GM19193 (cell line): Measurements from ENCODE around the gene PRSS56.

ENCODE experiments used
- POLR2A ChIP-seq: IDR thresholded peaks from 4 replicates; pipeline ENCODE4 v1.6.1; 2011; ENCODE audit not compliant: insufficient read depth, insufficient read length; ENCODE audit errors: extremely low read depth

The PRSS56 gene

DNA sequence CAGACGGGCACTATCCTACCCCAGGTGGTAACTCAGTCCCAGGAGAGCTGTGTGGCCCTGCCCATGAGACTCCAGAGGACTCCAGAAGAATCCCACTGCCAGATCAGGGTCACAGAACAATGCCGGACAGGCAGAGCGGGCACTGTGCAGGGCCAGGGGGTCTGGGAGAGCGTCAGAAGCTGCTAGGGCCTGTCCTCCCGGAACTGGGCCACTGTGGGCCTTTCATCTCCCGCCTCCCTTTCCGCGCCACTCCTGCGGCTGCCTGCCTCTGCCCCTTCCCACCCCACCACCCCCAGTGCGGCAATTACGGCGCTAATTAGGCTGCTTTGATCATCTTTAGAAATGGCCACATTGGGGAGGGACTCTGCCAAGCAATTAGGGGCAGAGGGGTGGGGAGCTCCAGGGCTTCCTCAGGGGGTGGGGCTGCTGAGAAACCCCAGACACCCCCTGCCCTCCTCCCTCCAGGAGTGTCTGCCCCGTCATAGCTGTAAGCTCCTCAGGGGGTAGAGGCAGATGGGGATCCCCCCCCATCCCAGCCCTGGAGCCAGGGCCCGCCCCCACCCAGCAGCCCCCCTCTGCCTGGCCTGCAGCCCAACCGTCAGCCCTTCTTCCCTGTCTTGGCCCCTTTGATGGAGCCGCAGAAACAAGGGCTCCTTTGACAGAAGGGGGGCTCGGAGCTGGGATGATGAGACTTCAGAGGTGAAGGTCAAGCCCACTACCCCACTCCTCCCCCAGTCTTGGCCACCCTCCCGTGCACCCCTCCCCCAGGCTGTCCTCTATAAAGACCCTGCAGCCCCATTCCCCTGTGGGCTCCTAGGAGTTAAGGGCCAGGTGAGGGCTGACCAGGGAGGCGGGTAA is at the start of gene PRSS56:
Gene PRSS56, plus strand, starts transcription at position 808 of the 858 bp plus-strand sequence. CDS start 211 bp downstream, outside the sequence.
- TF ChIP-seq POLR2A = no peak

DNA sequence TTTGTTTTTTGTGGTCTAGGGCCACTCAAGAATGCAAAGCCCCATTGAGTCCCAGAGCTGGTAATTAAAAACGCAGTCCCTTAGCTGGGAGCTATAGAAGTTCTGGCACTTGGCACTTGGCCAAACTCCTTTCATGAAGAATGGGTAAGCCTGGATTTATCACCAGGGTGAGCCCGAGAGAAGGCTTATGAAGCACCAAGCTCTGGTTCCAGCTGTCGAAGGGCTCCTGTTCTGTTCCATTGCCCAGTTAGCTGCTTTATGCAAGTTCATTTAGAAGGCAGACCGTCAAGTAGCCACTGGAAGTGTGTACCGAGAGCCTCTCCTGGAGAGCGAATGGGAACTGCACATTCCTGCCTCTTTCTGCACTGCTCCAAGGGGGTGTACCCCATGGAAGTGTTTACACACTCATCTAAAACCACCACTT is 46.7 kb upstream of the PRSS56 start:
- TF ChIP-seq POLR2A = no peak

DNA sequence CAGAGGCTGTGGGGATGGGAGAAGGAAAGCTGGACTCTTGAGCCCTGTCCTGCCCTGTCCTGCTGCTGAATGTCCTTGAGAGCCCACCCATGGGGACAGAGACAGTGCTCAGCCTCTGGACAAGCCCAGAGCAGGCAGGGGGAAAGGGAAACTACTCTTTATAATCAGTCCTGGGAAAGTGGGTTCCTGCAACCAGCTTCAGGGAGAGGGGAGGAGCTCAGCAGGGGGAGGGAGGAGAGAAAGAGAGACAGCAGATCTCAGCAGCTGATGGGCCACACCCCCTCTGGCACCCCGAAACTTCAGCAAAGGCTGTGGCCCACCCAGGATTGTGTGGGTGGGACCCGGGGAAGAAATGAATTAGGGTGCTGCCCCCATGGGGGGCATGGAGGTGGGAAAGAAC is 44.1 kb upstream of the PRSS56 start:
- TF ChIP-seq POLR2A = no peak

DNA sequence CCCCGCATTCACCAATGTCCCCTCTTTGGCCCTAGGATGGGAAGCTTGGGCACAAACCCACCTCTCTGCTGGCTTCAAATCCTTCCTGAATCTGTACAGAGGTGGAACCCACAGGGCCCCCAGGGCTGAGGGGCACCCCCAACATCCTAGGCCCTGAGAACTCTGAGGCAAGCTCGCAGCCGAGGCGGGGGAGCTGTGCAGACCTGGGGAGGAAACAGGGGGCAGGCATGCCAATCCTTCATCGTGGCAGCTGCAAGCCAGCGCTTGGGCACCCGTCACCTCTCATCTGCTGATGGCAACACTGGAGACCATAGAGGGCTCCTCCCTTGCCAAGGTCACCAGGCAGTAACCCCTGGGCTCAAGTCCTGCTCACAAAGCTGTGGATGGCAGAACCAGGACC is 43.4 kb upstream of the PRSS56 start:
- TF ChIP-seq POLR2A = no peak

DNA sequence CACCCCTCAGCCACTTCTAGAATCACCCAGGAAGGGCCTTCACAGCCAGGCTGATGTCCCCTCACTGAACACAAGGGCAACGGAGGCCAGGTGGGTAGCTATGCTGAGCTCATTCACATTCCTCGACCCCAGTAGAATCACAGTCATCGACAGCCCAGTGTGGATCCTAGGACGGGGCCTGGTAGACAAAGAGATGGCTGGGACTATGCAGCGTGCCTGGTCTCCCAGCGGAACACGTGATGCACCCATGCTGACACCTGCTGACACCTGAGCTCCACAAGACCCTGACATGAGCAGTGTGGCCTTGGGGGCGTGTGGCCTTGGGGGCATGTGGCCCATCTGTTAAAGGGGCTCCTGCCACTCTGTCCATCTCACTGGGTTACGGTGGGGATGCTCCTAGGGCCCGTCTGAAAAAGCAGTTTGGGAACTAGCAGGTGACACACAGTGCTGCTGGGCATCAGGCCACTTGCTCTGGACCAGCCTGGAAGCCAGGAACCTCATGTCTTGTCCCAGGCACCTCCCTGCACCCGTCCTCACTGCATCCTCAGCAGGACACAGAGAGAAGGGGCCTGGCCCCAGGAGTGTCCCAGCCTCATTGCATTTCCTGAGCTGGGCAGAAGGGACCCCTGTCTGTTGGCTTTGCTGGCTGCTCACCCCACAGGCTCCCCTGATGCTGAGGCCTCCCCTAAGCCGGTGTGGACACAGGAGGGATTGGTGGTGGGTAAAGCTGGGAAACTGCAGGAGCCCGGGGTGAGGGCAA is 42.3 kb upstream of the PRSS56 start:
- TF ChIP-seq POLR2A = no peak

DNA sequence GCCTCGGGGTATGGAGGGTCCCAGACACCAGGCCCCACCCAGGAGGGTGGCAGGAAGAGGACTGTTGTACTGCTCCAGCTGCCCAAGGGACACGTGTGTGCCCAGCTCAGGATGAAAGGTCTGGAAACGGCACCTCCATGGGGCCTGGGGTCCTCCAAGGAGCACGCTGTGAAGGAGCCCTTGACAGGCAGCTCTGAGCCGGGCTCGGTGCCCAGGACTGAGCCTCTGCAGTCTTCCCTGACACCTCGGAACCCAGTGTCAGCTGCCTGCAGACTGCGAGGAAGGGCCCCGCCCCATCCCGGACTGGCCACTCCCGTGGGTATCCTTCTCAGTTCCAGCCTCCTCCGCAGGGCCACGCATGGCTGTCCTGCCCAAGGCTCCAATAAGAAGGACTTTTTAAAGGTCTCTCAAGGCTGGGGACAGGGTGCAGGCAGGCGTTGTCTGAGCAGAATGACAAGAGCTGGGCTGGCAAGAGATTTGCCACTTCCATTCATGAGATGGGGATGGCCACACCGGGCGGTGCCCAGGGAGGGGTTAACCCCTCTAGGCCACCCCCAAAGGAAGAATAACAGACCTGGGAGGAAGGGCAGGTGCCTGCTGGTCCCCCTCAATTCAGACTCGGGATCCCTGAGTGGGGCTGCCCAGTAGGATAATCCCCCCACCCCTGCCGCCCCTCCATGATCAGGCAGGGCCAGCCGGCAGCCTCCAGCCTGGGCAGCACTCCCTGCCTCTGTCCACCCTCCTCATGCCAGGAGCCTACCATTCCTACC is 41.4 kb upstream of the PRSS56 start:
- TF ChIP-seq POLR2A = no peak

DNA sequence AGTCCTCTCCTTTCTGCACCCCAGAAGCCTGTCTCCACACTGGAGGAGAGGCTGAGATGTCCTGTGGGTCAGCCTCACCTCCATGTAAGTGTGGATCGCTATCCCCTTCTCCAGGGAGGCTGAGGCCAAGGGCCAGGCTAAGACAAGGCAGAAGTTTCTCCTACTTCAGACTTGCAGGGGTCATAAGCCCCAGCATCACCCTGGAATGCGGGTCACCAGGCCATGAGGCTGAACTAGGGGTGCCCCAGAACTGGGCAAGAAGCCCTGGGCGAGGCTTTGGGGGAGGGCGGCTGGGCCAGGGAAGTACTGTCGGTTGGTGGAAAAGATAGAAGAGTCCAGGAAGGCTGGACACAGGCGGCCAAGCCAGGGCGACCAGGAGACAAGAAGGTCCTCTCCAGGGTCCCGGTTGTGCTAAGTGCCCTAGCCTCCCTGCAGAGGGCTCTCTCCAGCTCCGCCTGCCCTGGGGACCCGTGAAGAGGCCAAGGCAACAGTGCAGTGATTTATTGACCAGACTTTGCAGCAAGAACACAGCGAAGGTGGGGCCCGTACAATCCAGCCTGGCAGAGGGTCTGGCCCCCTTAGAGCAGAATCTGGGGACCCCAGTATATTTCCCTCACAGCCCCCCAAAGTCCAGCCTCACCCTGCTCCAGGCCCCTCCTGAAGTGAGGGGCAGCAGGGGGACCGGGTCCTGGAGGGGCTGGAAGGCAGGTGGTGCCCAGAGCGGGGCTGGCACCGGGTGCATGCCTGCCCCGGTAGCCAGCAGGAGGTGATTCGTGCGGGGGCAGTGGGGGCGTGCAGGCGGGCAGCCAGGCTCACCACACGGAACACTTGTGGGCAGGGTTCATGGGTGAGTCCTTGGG is 40.6 kb upstream of the PRSS56 start:
- TF ChIP-seq POLR2A = no peak

DNA sequence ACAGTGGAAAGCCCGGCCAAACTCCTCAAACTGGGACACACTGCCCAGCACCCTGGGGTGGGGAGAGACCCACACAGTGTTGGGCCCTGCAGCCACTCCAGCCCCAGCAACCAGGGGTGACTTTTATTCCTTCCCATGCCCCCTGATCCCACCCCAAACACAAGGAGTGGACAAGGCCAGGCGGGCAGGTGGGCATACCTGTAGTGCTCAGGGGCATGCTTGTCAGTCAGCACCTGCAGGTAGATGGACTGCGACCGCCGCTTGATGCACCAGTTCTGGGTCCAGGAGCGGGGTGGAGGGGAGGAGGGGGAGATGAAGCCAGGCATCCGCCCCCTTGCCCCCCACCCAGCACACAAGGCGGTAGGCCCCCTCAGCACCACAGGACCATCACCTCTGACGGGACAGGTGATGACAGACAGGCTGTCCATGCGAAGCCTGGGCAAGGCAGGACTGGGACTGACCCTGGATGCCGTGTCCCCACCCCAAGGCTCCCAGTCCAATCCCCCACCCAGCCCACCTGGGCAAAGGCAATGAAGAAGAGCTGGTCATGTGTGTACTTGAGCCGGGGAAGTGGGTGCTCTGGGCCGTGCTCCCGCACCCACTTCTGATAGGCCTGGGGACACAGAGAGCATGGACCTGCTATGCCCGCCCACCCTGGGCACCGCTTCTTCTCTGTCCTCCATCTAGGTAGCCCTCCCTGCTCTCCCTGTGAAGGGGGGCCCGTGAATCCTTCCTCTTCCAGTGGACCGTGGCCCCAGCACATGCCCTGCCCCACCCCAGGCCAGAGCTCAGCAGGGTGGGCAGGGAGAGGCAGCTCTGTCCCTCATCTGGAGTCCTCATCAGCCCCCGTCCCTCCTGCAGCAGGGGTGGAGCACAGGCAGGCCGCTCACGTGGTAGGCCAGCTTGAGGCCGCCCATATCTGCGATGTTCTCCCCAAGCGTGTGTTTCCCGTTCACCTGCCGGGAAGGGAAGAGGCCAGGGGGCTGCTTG is 39.7 kb upstream of the PRSS56 start:
- no peak for TF ChIP-seq POLR2A

DNA sequence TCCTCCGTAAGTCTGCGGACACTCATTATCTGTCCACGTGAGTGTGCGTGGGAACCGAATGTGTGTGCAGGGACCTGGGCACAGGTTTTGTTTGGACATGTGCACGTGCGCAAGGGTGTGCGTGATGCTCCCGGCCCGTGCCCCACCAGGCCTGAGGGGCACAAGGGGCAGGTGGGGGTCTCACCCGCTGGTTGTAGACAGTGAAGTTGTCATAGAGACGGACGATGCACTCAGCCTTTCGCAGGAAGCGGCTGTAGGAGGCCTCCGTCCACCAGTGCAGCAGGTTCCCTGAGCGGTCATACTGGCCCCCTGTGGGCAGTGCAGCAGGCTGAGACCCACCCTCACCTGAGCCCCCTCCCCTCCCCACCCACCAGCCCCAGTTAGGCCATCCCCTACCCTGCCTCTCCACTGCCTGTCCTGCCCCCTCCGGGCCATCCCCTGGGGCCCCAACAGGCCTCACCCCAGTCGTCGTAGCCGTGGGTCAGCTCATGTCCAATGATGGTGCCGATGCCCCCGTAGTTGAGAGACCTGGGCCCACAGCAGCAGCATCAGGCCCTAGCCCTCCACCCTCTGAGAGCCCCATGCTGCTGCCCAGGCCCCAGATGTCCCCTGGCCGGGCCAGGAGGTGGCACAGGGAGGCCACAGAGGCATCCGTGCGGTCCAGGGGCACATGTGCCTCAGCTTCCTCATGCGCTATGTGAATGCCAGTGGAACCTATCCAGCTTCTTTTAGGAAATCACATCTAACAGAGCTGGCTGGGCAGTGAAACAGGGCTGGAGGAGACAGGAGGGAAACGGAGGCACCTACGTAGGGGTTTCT is 38.7 kb upstream of the PRSS56 start:
- no peak for TF ChIP-seq POLR2A

DNA sequence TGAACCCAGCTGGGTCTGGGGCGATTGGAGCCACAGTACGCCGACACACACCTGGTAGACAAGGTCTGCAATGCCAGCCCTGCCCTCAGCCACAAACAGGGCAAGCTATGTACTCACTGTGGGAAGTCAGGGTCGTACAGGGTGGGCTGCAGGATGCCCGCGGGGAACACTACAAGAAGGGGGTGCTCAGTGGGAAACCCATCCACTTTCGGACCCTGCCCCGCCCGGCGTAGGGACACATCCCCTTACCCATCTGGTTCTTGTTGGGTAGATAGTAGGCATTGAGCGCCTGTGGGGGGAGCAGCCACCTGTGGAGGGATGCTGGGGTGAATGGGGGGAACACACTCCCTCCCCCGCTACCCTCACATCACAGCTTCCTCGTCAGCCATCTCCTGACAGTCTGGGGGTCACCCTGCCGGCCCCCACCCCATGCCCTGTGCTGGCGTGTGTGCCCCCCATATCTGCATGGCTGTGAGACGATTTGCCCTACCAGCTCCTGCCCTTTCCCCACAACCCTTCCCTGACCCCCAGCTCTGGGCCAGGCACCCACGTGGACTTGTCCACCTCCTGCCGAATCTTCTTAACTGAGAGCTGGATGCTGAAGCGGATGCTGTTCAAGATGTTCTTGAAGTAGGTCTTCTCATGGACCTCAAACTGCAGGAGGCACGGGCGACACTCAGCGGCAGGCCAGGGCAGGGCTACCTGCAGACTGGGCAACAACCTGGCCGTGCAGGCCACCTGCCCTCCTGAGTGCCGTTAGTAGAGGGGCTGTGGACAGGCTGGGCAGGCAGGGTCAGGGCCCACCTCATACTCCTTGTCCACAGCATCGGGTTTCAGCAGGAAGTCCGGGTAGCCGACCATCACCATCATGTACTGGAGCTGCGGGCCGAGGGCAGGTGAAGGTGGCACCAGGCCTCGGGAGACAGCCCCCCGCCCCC is 37.6 kb upstream of the PRSS56 start:
- no peak for TF ChIP-seq POLR2A

DNA sequence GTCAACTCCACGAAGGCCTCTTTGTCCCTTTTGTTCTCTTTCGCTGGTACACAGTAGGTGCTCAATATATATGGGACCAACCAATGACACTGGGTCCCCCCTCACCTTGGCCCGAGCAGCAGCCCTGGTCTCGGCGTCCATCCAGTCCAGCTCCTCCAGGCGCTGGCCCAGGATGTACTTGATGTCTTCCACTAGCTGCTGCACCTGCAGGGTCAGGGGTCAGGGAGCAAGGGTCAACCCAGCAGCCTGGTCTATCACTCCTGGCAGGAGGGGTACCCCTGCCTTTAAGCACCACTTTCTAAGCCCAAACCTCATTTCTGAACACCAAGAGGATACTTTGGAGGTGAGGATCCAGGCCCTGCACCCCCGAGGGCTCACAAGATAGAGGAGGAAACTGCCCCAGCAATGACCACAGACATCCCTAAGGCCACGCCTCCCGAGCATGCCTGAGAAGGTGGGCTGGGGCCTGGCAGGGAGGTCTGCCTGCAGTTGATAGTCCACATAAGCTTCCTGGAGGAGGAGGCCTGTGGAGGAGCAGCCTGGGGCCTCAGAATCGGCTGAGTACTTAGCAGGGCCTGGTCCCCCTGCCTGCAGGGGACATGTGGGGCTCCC is 36.8 kb upstream of the PRSS56 start:
- TF ChIP-seq POLR2A = no peak
